NCI-H146 (cell line): Measurements from ENCODE around the gene TPRG1L.
A peak's percentile ranks its signal among the peaks of the same experiment; 100 is the strongest.
"Not testable (repeated sequence)": the region's sequence is repeated elsewhere in the genome, so short reads cannot be mapped to it uniquely, and the experiment has no call there.

Source experiments
- DNase-seq: peaks from one replicate; lab custom pipeline; 2025; lab: John Stamatoyannopoulos, UW

TPRG1L gene

GRCh38 chr1:3609016-3609768 is 15.6 kb upstream of the TPRG1L start:
- DNase-seq, result no peak

- no peak for DNase-seq
These were observed 14.9 kb upstream of the TPRG1L start for GRCh38 chr1:3609769-3610526.

- DNase-seq, result no peak
These were observed 14.2 kb upstream of the TPRG1L start for GRCh38 chr1:3610527-3611169.

- DNase-seq, result peak; percentile 83
These were observed 13.4 kb upstream of the TPRG1L start, which contains the start of gene MEGF6 for GRCh38 chr1:3611170-3612019. TSS of gene MEGF6 (minus strand) at chr1:3611508. CDS start at chr1:3611268, 240 bp downstream.

GRCh38 chr1:3612123-3612522 is 12.7 kb upstream of the TPRG1L start:
- no peak for DNase-seq

GRCh38 chr1:3614755-3615742 is 9.8 kb upstream of the TPRG1L start:
- DNase-seq, result no peak

GRCh38 chr1:3616861-3617260 is 8.0 kb upstream of the TPRG1L start:
- DNase-seq, result no peak

- no peak for DNase-seq
These were observed 6.9 kb upstream of the TPRG1L start for GRCh38 chr1:3617806-3618345.

GRCh38 chr1:3618531-3618880 is 6.3 kb upstream of the TPRG1L start:
- DNase-seq, result no peak

- peak; percentile 70 for DNase-seq
These were observed 5.7 kb upstream of the TPRG1L start for GRCh38 chr1:3618881-3619671.

GRCh38 chr1:3620708-3621107 is 4.1 kb upstream of the TPRG1L start:
- peak; percentile 25 for DNase-seq

- DNase-seq, result peak; percentile 19
These were observed 3.6 kb upstream of the TPRG1L start for GRCh38 chr1:3621151-3621671.

GRCh38 chr1:3622102-3622501 is 2.7 kb upstream of the TPRG1L start:
- DNase-seq, result not testable (repeated sequence)

- no peak for DNase-seq
These were observed 1.2 kb upstream of the TPRG1L start for GRCh38 chr1:3623441-3624199.

GRCh38 chr1:3625151-3625907 is 514 bp downstream of the TPRG1L start:
- peak; percentile 69 for DNase-seq

GRCh38 chr1:3626025-3626424 is 1.2 kb downstream of the TPRG1L start:
- no peak for DNase-seq

GRCh38 chr1:3627515-3628253 is 2.9 kb downstream of the TPRG1L start:
- DNase-seq, result no peak
